SK-N-SH (cell line): Measurements from ENCODE around the gene SIAH3. TPM values are rescaled to one million over a fixed set of nuclear protein-coding genes. Genes with fewer than 3 reads are reported as not detected.
A peak's percentile ranks its signal among the peaks of the same experiment; 100 is the strongest.

Source experiments
- CTCF ChIA-PET: fragments of 300-600, 350-600 bp; formaldehyde crosslinking; extraction: SDS; loops from one replicate; lab custom pipeline; 2021; lab: Yijun Ruan, JAX
- POLR2A ChIA-PET: fragments of 350-600 bp; sonication (Branson Sonifier 250); formaldehyde crosslinking; extraction: SDS; loops from one replicate; lab custom pipeline; 2020; ENCODE audit warnings: antibody characterized with exemption, inconsistent platforms; lab: Yijun Ruan, JAX
- DNase-seq: peaks from one replicate; pipeline ENCODE4 v3.0.0; 2012
- H2AFZ ChIP-seq: fragments of 200-600 bp; sonication (generic); 2 replicates; pipeline ENCODE4 v1.8.1; 2016; ENCODE audit warnings: antibody characterized with exemption, mild to moderate bottlenecking, low read depth
- H3F3A ChIP-seq: fragments of 200-600 bp; sonication (generic); replicated peaks from 2 replicates; pipeline ENCODE3; 2016; ENCODE audit warnings: antibody characterized with exemption, mild to moderate bottlenecking; ENCODE audit not compliant: insufficient read depth
- H3K27ac ChIP-seq, 2 experiments: fragments of 200-500 bp in 1 of 2; fragments of 200-600 bp in 1 of 2; sonication (Bioruptor generic) in 1 of 2; sonication (generic), shearing (Covaris generic) in 1 of 2; 2 replicates each; pipeline versions ENCODE4 v1.5.1 to v1.6.1; 2014 to 2016; ENCODE audit warnings: low read depth in 2 of 2, inconsistent platforms in 1 of 2, low read length in 1 of 2, mild to moderate bottlenecking in 1 of 2, mixed read lengths in 1 of 2
- H3K27me3 ChIP-seq: fragments of 200-600 bp; sonication (generic), shearing (Covaris generic); 2 replicates; pipeline ENCODE4 v1.6.1; 2016; ENCODE audit warnings: mixed run types; ENCODE audit not compliant: insufficient read depth
- H3K36me3 ChIP-seq, 2 experiments: fragments of 200-500 bp in 1 of 2; fragments of 200-600 bp in 1 of 2; sonication (Bioruptor generic) in 1 of 2; sonication (generic) in 1 of 2; replicated peaks in 1 of 2; 2 replicates each; pipeline versions ENCODE3 to v1.5.1; 2014 to 2016; ENCODE audit warnings: low read length in 1 of 2, mild to moderate bottlenecking in 1 of 2; ENCODE audit not compliant: insufficient read depth in 2 of 2, control insufficient read depth in 1 of 2
- H3K4me1 ChIP-seq, 2 experiments: fragments of 200-500 bp in 1 of 2; fragments of 200-600 bp in 1 of 2; sonication (Bioruptor generic) in 1 of 2; sonication (generic), shearing (Covaris generic) in 1 of 2; 2 replicates each; pipeline versions ENCODE4 v1.5.1 to v1.6.1; 2014 to 2016; ENCODE audit warnings: low read depth in 1 of 2, low read length in 1 of 2, mixed run types in 1 of 2; ENCODE audit not compliant: insufficient read depth in 2 of 2, control insufficient read depth in 1 of 2
- H3K4me2 ChIP-seq: fragments of 200-600 bp; sonication (generic), shearing (Covaris generic); 2 replicates; pipeline ENCODE4 v1.6.1; 2017; ENCODE audit warnings: mixed run types
- H3K4me3 ChIP-seq, 2 experiments: fragments of 200-500 bp in 1 of 2; fragments of 200-600 bp in 1 of 2; sonication (Bioruptor generic) in 1 of 2; sonication (generic), shearing (Covaris generic) in 1 of 2; 2 replicates each; pipeline versions ENCODE4 v1.5.1 to v1.8.1; 2014 to 2016; ENCODE audit warnings: low read depth in 2 of 2, inconsistent platforms in 1 of 2, low read length in 1 of 2, mild to moderate bottlenecking in 1 of 2, mixed read lengths in 1 of 2, moderate library complexity in 1 of 2
- H3K79me2 ChIP-seq: fragments of 200-600 bp; sonication (generic); 2 replicates; pipeline ENCODE4 v1.8.1; 2017; ENCODE audit warnings: mild to moderate bottlenecking; ENCODE audit not compliant: insufficient read depth
- H3K9ac ChIP-seq: fragments of 200-600 bp; sonication (generic); 2 replicates; pipeline ENCODE4 v1.6.1; 2017; ENCODE audit warnings: mixed run types
- H3K9me2 ChIP-seq: fragments of 200-600 bp; sonication (generic); 2 replicates; pipeline ENCODE4 v1.6.1; 2017; ENCODE audit warnings: mixed run types
- H3K9me3 ChIP-seq: fragments of 200-600 bp; sonication (generic); 2 replicates; pipeline ENCODE4 v1.6.1; 2017; ENCODE audit warnings: mixed run types, mild to moderate bottlenecking, moderate library complexity
- H4K20me1 ChIP-seq: fragments of 200-600 bp; sonication (generic); 2 replicates; pipeline ENCODE4 v1.6.1; 2017; ENCODE audit warnings: mild to moderate bottlenecking, mixed run types; ENCODE audit not compliant: insufficient read depth
- EP300 ChIP-seq, 2 experiments: IDR thresholded peaks; 2 replicates each; pipeline versions ENCODE4 v1.4.0 to v1.6.1; 2012; ENCODE audit warnings: borderline replicate concordance in 1 of 2, low read depth in 1 of 2, low read length in 1 of 2
- FOXJ3 ChIP-seq: sonication (generic); formaldehyde crosslinking; IDR thresholded peaks from 2 replicates; pipeline ENCODE4 v1.5.1; 2020; ENCODE audit warnings: mild to moderate bottlenecking, missing genetic modification reagents
- FOXM1 ChIP-seq: IDR thresholded peaks from 2 replicates; pipeline ENCODE4 v1.4.0; 2012; ENCODE audit warnings: low read depth, mild to moderate bottlenecking
- GATA2 ChIP-seq: sonication (generic); formaldehyde crosslinking; IDR thresholded peaks from 2 replicates; pipeline ENCODE4 v1.5.0; 2020; ENCODE audit warnings: mild to moderate bottlenecking, missing genetic modification reagents
- MXI1 ChIP-seq: IDR thresholded peaks from 2 replicates; pipeline ENCODE4 v1.6.1; 2012; ENCODE audit warnings: mild to moderate bottlenecking, low read depth, low read length, improper control_type of control experiment
- NRF1 ChIP-seq: IDR thresholded peaks from 2 replicates; pipeline ENCODE4 v1.6.1; 2012; ENCODE audit warnings: low read depth, mild to moderate bottlenecking, low read length
- TEAD4 ChIP-seq: IDR thresholded peaks from 2 replicates; pipeline ENCODE4 v1.4.0; 2012; ENCODE audit warnings: mild to moderate bottlenecking, borderline replicate concordance; ENCODE audit not compliant: insufficient read depth
- WGBS: methylation state at CpG from one replicate; pipeline ENCODE4 v1.1.6; 2017; ENCODE audit warnings: low lambda C conversion rate; 5-methylcytosine and 5-hydroxymethylcytosine counted together
- polyA plus RNA-seq, 3 experiments: library from polyadenylated mRNA; depleted of rRNA; stranded (reverse); fragments of >200 nt; gene quantifications; 2 replicates each; pipeline ENCODE4 v1.2.3, GENCODE V29; 2012
- TF ChIP-seq, protein P1 (sequence below): IDR thresholded peaks from 2 replicates; pipeline ENCODE4 v1.4.0; 2012; ENCODE audit warnings: low read depth, borderline replicate concordance
- TF ChIP-seq, protein P2 (sequence below): IDR thresholded peaks from 2 replicates; pipeline ENCODE4; 2012
- TF ChIP-seq, protein P3 (sequence below): fragments of 150-350 bp; IDR thresholded peaks from 2 replicates; pipeline ENCODE4 v1.6.1; 2016; ENCODE audit warnings: mild to moderate bottlenecking, low read depth, low read length

SIAH3 gene
- polyA plus RNA-seq, 1 of the 3 experiments (the other 2 are of a cell fraction), result 0.08 TPM

DNA sequence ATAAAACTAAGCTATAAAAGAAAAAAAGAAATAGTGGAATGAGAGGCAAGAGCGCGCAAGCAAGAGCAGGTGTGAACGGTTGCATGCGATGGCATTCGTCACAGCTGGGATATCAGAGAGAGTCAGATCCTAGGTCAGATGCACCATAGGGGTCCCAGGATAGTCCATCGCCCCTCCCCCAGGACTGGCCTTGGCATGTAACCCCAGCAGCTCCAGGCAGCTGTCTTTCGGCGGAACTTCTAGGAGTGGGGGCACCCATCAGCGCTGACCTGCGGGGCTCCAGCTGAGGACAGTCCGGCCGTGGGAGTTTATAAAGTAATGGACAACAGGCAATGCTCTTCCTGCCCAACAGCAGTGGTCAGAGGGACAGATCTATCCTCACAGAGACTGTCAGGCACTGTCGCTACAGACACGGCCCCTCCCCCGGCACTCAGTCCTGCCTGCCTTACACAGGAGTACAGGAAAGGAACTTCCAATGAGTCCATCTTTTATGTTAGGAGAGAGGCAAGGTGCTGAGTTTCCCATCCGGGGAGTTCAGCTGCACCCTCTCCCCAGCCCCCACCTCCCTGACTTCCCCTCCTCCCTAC, 1.4 kb downstream of the SIAH3 start:
- peak overlapping the region in 1 of 2 experiments; percentile 63; a peak in 3 of 4 replicates for H3K4me3 ChIP-seq
- no peaks in the 10 kb centered on the region for H3K36me3 ChIP-seq
- H2AFZ ChIP-seq, result 0 out of 2 replicates have a peak overlapping the region, but pooled peaks have one; percentile 56
- WGBS, result 78% methylated on average over 14 of the region's 16 CpGs
- peaks cover 0 to 29% of the 10 kb centered on the region in 2 experiments; a peak in 1 of 4 replicates for H3K4me1 ChIP-seq
- ChIA-PET CTCF (interaction anchor here (0.8 to 1.5 kb wide), 5 partner anchors 13 to 311 kb away, joined by 3 to 6 read pairs (median 3); no protein-coding TSS in a partner anchor), POLR2A (no interaction called here)
- TF ChIP-seq FOXM1 (no peak), FOXJ3 (CRISPR knock-in tag) (0 out of 2 replicates have a peak, but pooled peaks have one; percentile 26)
- DNase-seq, result peak; percentile 42
- no peak overlapping the region for H3K9ac ChIP-seq
- no peaks in the 10 kb centered on the region for H3K9me3 ChIP-seq
- H3K79me2 ChIP-seq, result no peaks in the 10 kb centered on the region
- H4K20me1 ChIP-seq, result no peaks in the 10 kb centered on the region
- no peaks in the 10 kb centered on the region for H3F3A ChIP-seq
- peaks cover 22% of the 10 kb centered on the region; the same call in 1 of the 2 replicates for H3K27me3 ChIP-seq
- peak overlapping the region; percentile 91 for H3K4me2 ChIP-seq
- H3K27ac ChIP-seq, result no peak overlapping the region; a peak in 1 of 4 replicates
- H3K9me2 ChIP-seq, result no peaks in the 10 kb centered on the region

DNA sequence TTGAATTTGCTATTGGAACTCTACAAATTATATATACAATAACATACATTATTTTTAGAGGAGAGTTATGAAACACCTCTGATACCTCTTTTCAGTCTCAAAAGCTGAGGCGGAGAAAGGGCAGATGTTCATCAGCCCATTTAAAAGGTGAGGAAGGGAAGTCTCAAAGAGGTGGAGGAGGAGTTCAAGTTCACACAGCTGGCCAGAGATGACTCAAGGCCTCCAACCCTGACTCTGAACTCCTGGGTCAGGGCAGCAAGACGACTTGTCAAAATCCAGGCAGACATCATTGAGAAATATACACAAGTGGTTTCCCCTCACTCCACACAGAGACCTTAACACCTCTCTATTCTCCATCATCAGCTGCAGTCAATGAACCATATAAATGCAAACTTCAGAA, 2.1 kb downstream of the SIAH3 start:
- H3K4me2 ChIP-seq, result no peak overlapping the region
- 75% methylated on average over 2 of the region's 2 CpGs for WGBS
- no peak overlapping the region for H3K4me3 ChIP-seq
- DNase-seq, result no peak
- no peaks in the 10 kb centered on the region for H3K9me2 ChIP-seq
- TF ChIP-seq, protein P1, sequence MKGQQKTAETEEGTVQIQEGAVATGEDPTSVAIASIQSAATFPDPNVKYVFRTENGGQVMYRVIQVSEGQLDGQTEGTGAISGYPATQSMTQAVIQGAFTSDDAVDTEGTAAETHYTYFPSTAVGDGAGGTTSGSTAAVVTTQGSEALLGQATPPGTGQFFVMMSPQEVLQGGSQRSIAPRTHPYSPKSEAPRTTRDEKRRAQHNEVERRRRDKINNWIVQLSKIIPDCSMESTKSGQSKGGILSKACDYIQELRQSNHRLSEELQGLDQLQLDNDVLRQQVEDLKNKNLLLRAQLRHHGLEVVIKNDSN, result no peak
- TF ChIP-seq GATA2 (no peak), TEAD4 (no peak), MXI1 (no peak), EP300 (IDR thresholded peaks at IDR 0.05; ENCODE audit: borderline replicate concordance in 1 of 2, low read depth in 1 of 2, low read length in 1 of 2) (no peak), NRF1 (no peak)
- TF ChIP-seq, protein P2, sequence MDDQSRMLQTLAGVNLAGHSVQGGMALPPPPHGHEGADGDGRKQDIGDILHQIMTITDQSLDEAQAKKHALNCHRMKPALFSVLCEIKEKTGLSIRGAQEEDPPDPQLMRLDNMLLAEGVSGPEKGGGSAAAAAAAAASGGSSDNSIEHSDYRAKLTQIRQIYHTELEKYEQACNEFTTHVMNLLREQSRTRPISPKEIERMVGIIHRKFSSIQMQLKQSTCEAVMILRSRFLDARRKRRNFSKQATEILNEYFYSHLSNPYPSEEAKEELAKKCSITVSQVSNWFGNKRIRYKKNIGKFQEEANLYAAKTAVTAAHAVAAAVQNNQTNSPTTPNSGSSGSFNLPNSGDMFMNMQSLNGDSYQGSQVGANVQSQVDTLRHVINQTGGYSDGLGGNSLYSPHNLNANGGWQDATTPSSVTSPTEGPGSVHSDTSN, result no peak
- TF ChIP-seq, protein P3, sequence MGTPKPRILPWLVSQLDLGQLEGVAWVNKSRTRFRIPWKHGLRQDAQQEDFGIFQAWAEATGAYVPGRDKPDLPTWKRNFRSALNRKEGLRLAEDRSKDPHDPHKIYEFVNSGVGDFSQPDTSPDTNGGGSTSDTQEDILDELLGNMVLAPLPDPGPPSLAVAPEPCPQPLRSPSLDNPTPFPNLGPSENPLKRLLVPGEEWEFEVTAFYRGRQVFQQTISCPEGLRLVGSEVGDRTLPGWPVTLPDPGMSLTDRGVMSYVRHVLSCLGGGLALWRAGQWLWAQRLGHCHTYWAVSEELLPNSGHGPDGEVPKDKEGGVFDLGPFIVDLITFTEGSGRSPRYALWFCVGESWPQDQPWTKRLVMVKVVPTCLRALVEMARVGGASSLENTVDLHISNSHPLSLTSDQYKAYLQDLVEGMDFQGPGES, result no peak
- no peaks in the 10 kb centered on the region for H3K9me3 ChIP-seq
- H3K36me3 ChIP-seq, result no peaks in the 10 kb centered on the region
- H3K4me1 ChIP-seq, result peaks cover 0 to 29% of the 10 kb centered on the region in 2 experiments; a peak in 1 of 4 replicates
- POLR2A ChIA-PET, result no interaction called here
- no peak overlapping the region for H3K27ac ChIP-seq
- H3K27me3 ChIP-seq, result peaks cover 22% of the 10 kb centered on the region; the same call in 1 of the 2 replicates
- no peak overlapping the region for H3K9ac ChIP-seq
- no peaks in the 10 kb centered on the region for H3K79me2 ChIP-seq
- no peaks in the 10 kb centered on the region for H4K20me1 ChIP-seq
- H3F3A ChIP-seq, result no peaks in the 10 kb centered on the region
- H2AFZ ChIP-seq, result no peak overlapping the region
- CTCF ChIA-PET, result interaction anchor here (0.8 to 1.5 kb wide), 3 partner anchors 12 to 311 kb away, joined by 3 to 6 read pairs (median 3); no protein-coding TSS in a partner anchor
